Measurements from ENCODE around the gene APOD. TPM values are rescaled to one million over a fixed set of nuclear protein-coding genes. Genes with fewer than 3 reads are reported as not detected.

APOD gene
- total RNA-seq, 1 experiment from 2014 or later: not detected

GRCh38 chr3:195570344-195570743 lies 13.4 kb downstream of the APOD start:
- H4K20me1 ChIP-seq (ENCODE audit: control insufficient read depth, insufficient read depth, insufficient read length): no peaks in the 10 kb centered on the region
- no peak overlapping the region for H3K23ac ChIP-seq (ENCODE audit: insufficient read length, low read depth, low read length)
- H3K23me2 ChIP-seq (ENCODE audit: insufficient read length, low read depth, low read length, poor library complexity, severe bottlenecking): peaks cover 2% of the 10 kb centered on the region
- H2AK5ac ChIP-seq (ENCODE audit: insufficient read length, low read length): no peak overlapping the region
- no peak overlapping the region for H3K4me3 Mint-ChIP-seq
- no peak overlapping the region for H4K91ac ChIP-seq (ENCODE audit: insufficient read length, low read depth, low read length)
- no peak overlapping the region for H2AFZ ChIP-seq (ENCODE audit: low read length)
- peaks cover 14% of the 10 kb centered on the region in 2 experiments for H3K4me1 Mint-ChIP-seq
- peaks cover 12% of the 10 kb centered on the region for H3K27me3 Mint-ChIP-seq (ENCODE audit: low read depth)
- no peaks in the 10 kb centered on the region for H3K27me3 ChIP-seq (ENCODE audit: insufficient read depth, low read length)
- WGBS (ENCODE audit: extremely low coverage, insufficient read length, low lambda C conversion rate): no CpG with 5 or more reads among the region's 6 CpGs
- no peak overlapping the region for H3K27ac Mint-ChIP-seq
- no peak for DNase-seq
- H3K56ac ChIP-seq (ENCODE audit: insufficient read length, low read depth, low read length): no peak overlapping the region
- H3K9me3 Mint-ChIP-seq: peaks cover 4 to 5% of the 10 kb centered on the region in 2 experiments; a peak in 1 of 5 replicates
- H2BK15ac ChIP-seq (ENCODE audit: low read depth, low read length): no peak overlapping the region
- no peak overlapping the region for H3K14ac ChIP-seq (ENCODE audit: insufficient read depth, low read length)
- no peaks in the 10 kb centered on the region for H3K9me3 ChIP-seq (ENCODE audit: control insufficient read depth, low read depth, low read length)
- H3K36me3 Mint-ChIP-seq (ENCODE audit: insufficient read depth in 1 of 3, low read depth in 3 of 3): 0 out of 7 replicates have a peak, but pooled peaks cover 0 to 2% (median 0%) of the 10 kb centered on the region in 3 experiments
- no peak overlapping the region for H2BK20ac ChIP-seq (ENCODE audit: low read depth, low read length, poor library complexity, severe bottlenecking)
- no peak for TF ChIP-seq CTCF (conservative IDR thresholded peaks at IDR 0.05)
- no peak overlapping the region for H3K4me2 ChIP-seq (ENCODE audit: insufficient read depth, insufficient read length, low read length)
- H2BK120ac ChIP-seq (ENCODE audit: low read depth, low read length, poor library complexity, severe bottlenecking): no peak overlapping the region
- H3K18ac ChIP-seq (ENCODE audit: insufficient read length, low read depth, low read length): no peak overlapping the region
- H3K4me1 ChIP-seq (ENCODE audit: insufficient read depth, low read length): no peaks in the 10 kb centered on the region; the same call in 1 of the 2 replicates
- no peak overlapping the region for H3K27ac ChIP-seq (ENCODE audit: insufficient read length, low read depth, low read length)
- H3T11ph ChIP-seq (ENCODE audit: low read length): no peak overlapping the region
- H3K79me2 ChIP-seq (ENCODE audit: insufficient read depth, low read length): no peaks in the 10 kb centered on the region
- no peak overlapping the region for H3K9ac ChIP-seq (ENCODE audit: extremely low read depth, insufficient read length, low read length)
- H4K8ac ChIP-seq (replicated peaks; ENCODE audit: insufficient read length, low read depth, low read length): no peak overlapping the region
- no peak overlapping the region for H2BK5ac ChIP-seq (ENCODE audit: insufficient read length, low read length)
- H3K79me1 ChIP-seq (ENCODE audit: insufficient read depth, low read depth, low read length, poor library complexity, severe bottlenecking): no peaks in the 10 kb centered on the region
- H4K5ac ChIP-seq (ENCODE audit: insufficient read length, low read depth, low read length): no peak overlapping the region
- no peak overlapping the region for H2BK12ac ChIP-seq (ENCODE audit: insufficient read length, low read depth, low read length)
- no peak overlapping the region for H3K4ac ChIP-seq (ENCODE audit: low read depth, low read length)
